Common myeloid progenitor, CD34-positive (primary cell): Measurements from ENCODE around the gene PPME1.
A peak's percentile ranks its signal among the peaks of the same experiment; 100 is the strongest.

Experiments
- CTCF ChIA-PET: fragments of 350-600 bp; sonication (Branson Sonifier 250); formaldehyde crosslinking; loops from one replicate; lab custom pipeline; 2021; ENCODE audit warnings: antibody characterized with exemption; lab: Charles Lee
- POLR2A ChIA-PET: fragments of 350-600 bp; sonication (Branson Sonifier 250); formaldehyde crosslinking; loops from one replicate; lab custom pipeline; 2021; ENCODE audit warnings: antibody characterized with exemption; lab: Charles Lee
- DNase-seq, 3 donors: peaks; one replicate each; pipeline versions ENCODE4 v3.0.0 to v3.0.0-alpha.2; 2013
- H3K27ac ChIP-seq, 2 experiments: 1 replicate in 1 of 2; 2 replicates in 1 of 2; pipeline ENCODE4 v1.7.0; 2013; ENCODE audit warnings: inconsistent platforms in 2 of 2, low read length in 2 of 2, mild to moderate bottlenecking in 2 of 2, low read depth in 1 of 2, moderate library complexity in 1 of 2; ENCODE audit not compliant: severe bottlenecking in 2 of 2, insufficient read depth in 1 of 2, poor library complexity in 1 of 2
- H3K27me3 ChIP-seq, 5 experiments: replicated peaks in 2 of 5; 1 replicate in 3 of 5; 2 replicates in 2 of 5; pipeline versions ENCODE4 v1.6.1 to v1.7.0; 2013; ENCODE audit warnings: low read length in 4 of 5, mild to moderate bottlenecking in 2 of 5, moderate library complexity in 2 of 5, inconsistent platforms in 1 of 5; ENCODE audit not compliant: insufficient read depth in 5 of 5, control insufficient read depth in 4 of 5
- H3K36me3 ChIP-seq, 4 experiments: 1 replicate in 2 of 4; 2 replicates in 2 of 4; pipeline versions ENCODE4 v1.6.1 to v1.7.0; 2013; ENCODE audit warnings: low read length in 3 of 4, control low read depth in 1 of 4, mild to moderate bottlenecking in 1 of 4; ENCODE audit not compliant: control insufficient read depth in 4 of 4, insufficient read depth in 4 of 4
- H3K4me1 ChIP-seq, 4 experiments: 1 replicate in 3 of 4; 2 replicates in 1 of 4; pipeline versions ENCODE4 v1.6.1 to v1.7.1; 2013; ENCODE audit warnings: low read length in 3 of 4, mild to moderate bottlenecking in 3 of 4, control low read depth in 1 of 4, inconsistent platforms in 1 of 4, moderate library complexity in 1 of 4; ENCODE audit not compliant: control insufficient read depth in 4 of 4, insufficient read depth in 4 of 4; ENCODE audit errors: control extremely low read depth in 1 of 4
- H3K4me3 ChIP-seq, 7 experiments: 1 replicate in 4 of 7; 2 replicates in 3 of 7; pipeline versions ENCODE4 v1.5.1 to v1.7.0; 2013; ENCODE audit warnings: mild to moderate bottlenecking in 7 of 7, low read length in 6 of 7, moderate library complexity in 6 of 7, inconsistent platforms in 2 of 7, low read depth in 2 of 7, control low read depth in 1 of 7; ENCODE audit not compliant: insufficient read depth in 4 of 7, control insufficient read depth in 1 of 7; ENCODE audit errors: extremely low read depth in 1 of 7
- H3K9me3 ChIP-seq, 5 experiments: 1 replicate in 4 of 5; 2 replicates in 1 of 5; pipeline versions ENCODE4 v1.6.1 to v1.7.1; 2013; ENCODE audit warnings: low read length in 4 of 5, mild to moderate bottlenecking in 2 of 5, inconsistent platforms in 1 of 5, low read depth in 1 of 5, moderate library complexity in 1 of 5; ENCODE audit not compliant: control insufficient read depth in 4 of 5, insufficient read depth in 2 of 5; ENCODE audit errors: control extremely low read depth in 1 of 5
- WGBS: methylation state at CpG from one replicate; pipeline ENCODE4 v1.1.5; 2013; ENCODE audit not compliant: insufficient coverage; 5-methylcytosine and 5-hydroxymethylcytosine counted together

PPME1 gene

GRCh38 chr11:74237541-74237940 lies 66.5 kb downstream of the PPME1 start:
- H3K36me3 ChIP-seq, result peaks cover 7 to 43% (median 27%) of the 10 kb centered on the region in 4 experiments
- ChIA-PET CTCF (interaction anchor here (0.9 kb wide), 1 partner anchor 18 kb away, joined by 3 read pairs; no protein-coding TSS in a partner anchor), POLR2A (no interaction called here)
- H3K9me3 ChIP-seq, result no peaks in the 10 kb centered on the region
- no peak for DNase-seq
- no peak overlapping the region for H3K4me3 ChIP-seq
- no peak overlapping the region for H3K27ac ChIP-seq
- no peaks in the 10 kb centered on the region for H3K4me1 ChIP-seq
- H3K27me3 ChIP-seq, result no peaks in the 10 kb centered on the region
- no CpG with 5 or more reads among the region's 2 CpGs for WGBS

- Histone ChIP-seq H3K27me3 (no peaks in the 10 kb centered on the region), H3K36me3 (peaks cover 7 to 43% (median 27%) of the 10 kb centered on the region in 4 experiments), H3K4me1 (no peaks in the 10 kb centered on the region), H3K4me3 (no peak overlapping the region), H3K9me3 (no peaks in the 10 kb centered on the region), H3K27ac (no peak overlapping the region)
- ChIA-PET CTCF (no interaction called here), POLR2A (no interaction called here)
- 100% methylated on average over 1 of the region's 1 CpG for WGBS
- DNase-seq, result no peak
Observed at GRCh38 chr11:74238243-74238642, 67.2 kb downstream of the PPME1 start.

GRCh38 chr11:74248469-74248868 lies 77.4 kb downstream of the PPME1 start:
- Histone ChIP-seq H3K4me3 (no peak overlapping the region), H3K36me3 (peaks cover 10 to 55% (median 33%) of the 10 kb centered on the region in 4 experiments), H3K27ac (no peak overlapping the region), H3K9me3 (no peaks in the 10 kb centered on the region), H3K27me3 (no peaks in the 10 kb centered on the region), H3K4me1 (no peaks in the 10 kb centered on the region)
- ChIA-PET CTCF (interaction anchor here (1.2 kb wide), 1 partner anchor 491 kb away, joined by 3 read pairs; no protein-coding TSS in a partner anchor), POLR2A (no interaction called here)
- no CpG with 5 or more reads among the region's 1 CpG for WGBS
- no peak for DNase-seq

GRCh38 chr11:74249496-74249895 lies 78.4 kb downstream of the PPME1 start:
- 100% methylated on average over 1 of the region's 2 CpGs for WGBS
- CTCF ChIA-PET, result no interaction called here
- Histone ChIP-seq H3K36me3 (peaks cover 8 to 65% (median 42%) of the 10 kb centered on the region in 4 experiments), H3K4me3 (no peak overlapping the region), H3K27me3 (no peaks in the 10 kb centered on the region), H3K9me3 (no peaks in the 10 kb centered on the region), H3K27ac (no peak overlapping the region), H3K4me1 (no peaks in the 10 kb centered on the region)
- DNase-seq, result no peak
- POLR2A ChIA-PET, result no interaction called here

- CTCF ChIA-PET, result interaction anchor here (0.6 to 1.8 kb wide), 3 partner anchors 9 to 1323 kb away, joined by 3 to 6 read pairs (median 3); no protein-coding TSS in a partner anchor
- no peaks in the 10 kb centered on the region for H3K27me3 ChIP-seq
- H3K4me1 ChIP-seq, result no peaks in the 10 kb centered on the region
- WGBS, result 95% methylated on average over 8 of the region's 8 CpGs
- H3K4me3 ChIP-seq, result no peak overlapping the region
- no peak overlapping the region for H3K27ac ChIP-seq
- no peak for DNase-seq
- POLR2A ChIA-PET, result no interaction called here
- H3K36me3 ChIP-seq, result peaks cover 6 to 53% (median 35%) of the 10 kb centered on the region in 4 experiments
- no peaks in the 10 kb centered on the region for H3K9me3 ChIP-seq
Observed at GRCh38 chr11:74253361-74253760, 82.3 kb downstream of the PPME1 start.

- no peak overlapping the region for H3K27ac ChIP-seq
- no peaks in the 10 kb centered on the region for H3K9me3 ChIP-seq
- H3K4me1 ChIP-seq, result no peaks in the 10 kb centered on the region
- peaks cover 4 to 37% (median 23%) of the 10 kb centered on the region in 4 experiments for H3K36me3 ChIP-seq
- peak; percentile 76 to 89 (median 83) for DNase-seq
- WGBS, result 42% methylated on average over 5 of the region's 5 CpGs
- H3K27me3 ChIP-seq, result no peaks in the 10 kb centered on the region
- ChIA-PET CTCF (interaction anchor here (0.7 to 3.0 kb wide), 26 partner anchors 9 to 315 kb away, joined by 3 to 37 read pairs (median 4); no protein-coding TSS in a partner anchor), POLR2A (no interaction called here)
- no peak overlapping the region for H3K4me3 ChIP-seq
Observed at GRCh38 chr11:74255741-74256375, 84.8 kb downstream of the PPME1 start.

- no peaks in the 10 kb centered on the region for H3K4me1 ChIP-seq
- H3K9me3 ChIP-seq, result no peaks in the 10 kb centered on the region
- ChIA-PET POLR2A (no interaction called here), CTCF (interaction anchor here (0.7 to 3.0 kb wide), 19 partner anchors 10 to 314 kb away, joined by 3 to 37 read pairs (median 4); no protein-coding TSS in a partner anchor)
- WGBS, result 92% methylated on average over 3 of the region's 5 CpGs
- no peak overlapping the region for H3K27ac ChIP-seq
- no peaks in the 10 kb centered on the region for H3K27me3 ChIP-seq
- no peak overlapping the region for H3K4me3 ChIP-seq
- H3K36me3 ChIP-seq, result peaks cover 4 to 30% (median 19%) of the 10 kb centered on the region in 4 experiments
- DNase-seq, result no peak
Observed at GRCh38 chr11:74256378-74257133, 85.5 kb downstream of the PPME1 start.
